ENCODE measurements around the gene PAK1.

DNA sequence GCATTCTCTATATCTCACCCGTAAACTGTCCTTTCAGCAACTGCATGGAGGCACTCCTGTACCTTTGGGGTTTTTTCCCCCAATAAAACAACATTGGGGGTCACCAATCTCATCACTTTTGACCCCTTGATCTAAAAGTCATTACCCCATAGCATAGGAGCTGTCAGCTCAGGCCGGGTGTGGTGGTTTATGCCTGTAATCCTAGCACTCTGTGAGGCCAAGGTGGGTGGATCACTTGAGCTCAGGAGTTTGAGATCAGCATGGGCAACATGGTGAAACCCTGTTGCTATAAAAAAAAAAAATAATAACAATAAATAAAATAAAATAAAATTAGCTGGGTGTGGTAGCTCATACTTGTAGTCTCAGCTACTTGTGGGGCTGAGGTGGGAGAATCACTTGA is 155.3 kb downstream of the PAK1 start:
- TF ChIP-seq, protein P1, sequence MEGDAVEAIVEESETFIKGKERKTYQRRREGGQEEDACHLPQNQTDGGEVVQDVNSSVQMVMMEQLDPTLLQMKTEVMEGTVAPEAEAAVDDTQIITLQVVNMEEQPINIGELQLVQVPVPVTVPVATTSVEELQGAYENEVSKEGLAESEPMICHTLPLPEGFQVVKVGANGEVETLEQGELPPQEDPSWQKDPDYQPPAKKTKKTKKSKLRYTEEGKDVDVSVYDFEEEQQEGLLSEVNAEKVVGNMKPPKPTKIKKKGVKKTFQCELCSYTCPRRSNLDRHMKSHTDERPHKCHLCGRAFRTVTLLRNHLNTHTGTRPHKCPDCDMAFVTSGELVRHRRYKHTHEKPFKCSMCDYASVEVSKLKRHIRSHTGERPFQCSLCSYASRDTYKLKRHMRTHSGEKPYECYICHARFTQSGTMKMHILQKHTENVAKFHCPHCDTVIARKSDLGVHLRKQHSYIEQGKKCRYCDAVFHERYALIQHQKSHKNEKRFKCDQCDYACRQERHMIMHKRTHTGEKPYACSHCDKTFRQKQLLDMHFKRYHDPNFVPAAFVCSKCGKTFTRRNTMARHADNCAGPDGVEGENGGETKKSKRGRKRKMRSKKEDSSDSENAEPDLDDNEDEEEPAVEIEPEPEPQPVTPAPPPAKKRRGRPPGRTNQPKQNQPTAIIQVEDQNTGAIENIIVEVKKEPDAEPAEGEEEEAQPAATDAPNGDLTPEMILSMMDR (IDR thresholded peaks at IDR 0.05), result no peak
- TF ChIP-seq POLR2A (IDR thresholded peaks at IDR 0.05), result no peak
